ENCODE results near the gene SLC7A8.

Gene SLC7A8

GRCh38 chr14:23162005-23162404 lies 21.5 kb downstream of the SLC7A8 start:
- no peak for DNase-seq (ENCODE audit: low spot score)
- in situ Hi-C loops (cut with MboI; ENCODE audit: low sequenced_read_pairs, unreplicated experiment) = no loop called here
- TF ChIP-seq CTCF (IDR thresholded peaks at IDR 0.05; ENCODE audit: borderline replicate concordance, control extremely low read depth, extremely low read depth, insufficient read depth, missing control alignments) = no peak

DNA sequence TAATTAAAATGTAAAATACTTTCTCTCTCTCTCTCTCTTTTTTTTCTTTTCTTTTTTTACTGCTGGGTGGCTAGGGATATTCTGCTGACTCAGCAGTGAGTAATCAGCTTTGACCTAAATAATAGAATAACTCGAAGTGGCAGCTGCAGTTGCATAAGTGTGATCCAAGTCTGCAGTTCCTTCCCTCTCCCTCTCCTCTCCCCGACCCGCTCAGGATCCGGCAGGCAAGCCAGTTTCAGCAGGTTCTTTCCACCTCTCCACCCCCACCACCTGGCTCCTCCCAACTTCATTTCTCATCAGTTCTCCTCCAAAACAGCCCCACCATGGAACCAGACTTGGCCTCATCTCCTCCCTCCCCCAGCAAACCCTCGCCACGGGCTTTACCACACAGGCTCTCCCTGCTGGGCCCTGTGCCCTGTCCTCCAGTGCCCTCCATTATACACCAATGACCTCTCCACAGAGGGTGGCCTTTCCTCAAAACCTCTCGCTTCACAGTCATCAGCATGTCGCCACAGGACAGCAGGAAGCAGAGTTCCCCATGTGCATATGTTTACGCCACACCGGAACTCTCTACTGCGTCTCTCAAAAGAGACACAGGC lies 22.4 kb downstream of the SLC7A8 start:
- in situ Hi-C loops (cut with MboI; ENCODE audit: low sequenced_read_pairs, unreplicated experiment) = no loop called here
- DNase-seq (ENCODE audit: low spot score) = no peak
- no peak for TF ChIP-seq CTCF (IDR thresholded peaks at IDR 0.05; ENCODE audit: borderline replicate concordance, control extremely low read depth, extremely low read depth, insufficient read depth, missing control alignments)

DNA sequence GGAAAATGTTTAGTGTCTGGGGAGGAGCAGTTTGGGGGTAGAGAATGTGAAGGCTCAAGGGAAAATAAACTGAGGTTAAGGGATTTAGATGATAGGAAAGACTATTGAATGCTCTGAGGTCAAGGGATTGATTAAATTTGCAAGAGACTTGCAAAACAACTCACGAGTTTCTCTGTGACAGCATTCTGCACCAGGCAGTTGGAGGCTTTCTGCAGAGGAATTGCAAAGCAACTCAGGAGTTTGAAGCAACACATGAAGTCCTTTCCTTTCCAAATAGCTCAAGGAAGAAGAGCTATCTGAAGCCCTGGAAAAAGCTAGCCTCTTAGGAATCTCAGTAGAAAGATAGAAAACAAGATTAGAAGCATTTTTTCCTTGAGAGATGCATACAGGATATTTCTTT lies 23.9 kb downstream of the SLC7A8 start:
- no peak for DNase-seq (ENCODE audit: low spot score)
- in situ Hi-C loops (cut with MboI; ENCODE audit: low sequenced_read_pairs, unreplicated experiment) = no loop called here
- TF ChIP-seq CTCF (IDR thresholded peaks at IDR 0.05; ENCODE audit: borderline replicate concordance, control extremely low read depth, extremely low read depth, insufficient read depth, missing control alignments) = no peak

DNA sequence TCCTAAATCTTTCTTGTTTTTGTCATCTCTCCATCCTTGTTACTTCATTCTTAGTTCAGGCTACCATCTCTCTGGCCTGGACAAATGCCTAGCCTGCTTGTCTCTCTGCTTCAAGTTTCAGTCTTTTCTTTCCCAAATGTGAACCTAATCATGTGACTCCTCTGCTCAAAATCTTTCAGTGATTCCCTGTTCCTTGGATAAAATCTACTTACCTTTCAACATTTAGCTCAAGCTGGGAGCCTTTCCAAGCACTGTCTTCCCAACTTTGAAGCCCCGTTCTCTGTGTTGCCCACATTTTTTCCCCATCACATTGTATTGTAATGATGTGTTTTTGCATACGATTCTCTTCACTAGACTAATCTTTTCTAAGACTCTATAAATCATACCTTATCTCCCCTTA lies 24.7 kb downstream of the SLC7A8 start:
- in situ Hi-C loops (cut with MboI; ENCODE audit: low sequenced_read_pairs, unreplicated experiment) = no loop called here
- no peak for DNase-seq (ENCODE audit: low spot score)
- TF ChIP-seq CTCF (IDR thresholded peaks at IDR 0.05; ENCODE audit: borderline replicate concordance, control extremely low read depth, extremely low read depth, insufficient read depth, missing control alignments) = no peak

DNA sequence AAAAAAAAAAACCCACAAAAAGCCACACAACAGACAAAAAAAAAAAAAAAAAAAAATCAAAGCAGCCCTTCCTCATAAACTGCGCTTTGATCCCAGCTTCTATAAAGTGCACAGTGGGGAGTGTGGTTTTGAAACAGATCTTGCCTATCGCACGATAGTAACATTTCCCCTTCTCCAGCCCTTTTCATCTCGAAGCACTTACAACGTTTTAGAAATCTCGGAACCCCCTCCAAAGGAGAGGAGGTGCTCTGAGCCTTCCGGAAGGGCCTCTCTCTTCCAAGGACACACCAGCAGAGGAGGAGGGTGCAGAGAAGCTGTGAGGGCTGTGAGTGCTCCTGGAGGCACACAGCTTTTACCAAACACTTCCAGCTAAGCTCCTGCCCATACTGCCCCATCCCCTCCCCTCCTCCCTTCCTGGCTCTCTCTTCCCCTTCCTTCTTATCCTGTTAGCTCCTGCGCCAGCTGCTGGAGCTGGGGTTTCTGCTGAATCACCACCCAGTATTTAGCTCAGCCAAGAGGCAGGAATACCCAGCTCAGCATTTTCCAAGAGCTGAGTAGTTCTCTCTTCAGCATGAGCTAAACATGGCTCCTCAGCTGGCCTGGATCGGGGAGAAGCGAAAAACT lies 28.4 kb downstream of the SLC7A8 start:
- no peak for TF ChIP-seq CTCF (IDR thresholded peaks at IDR 0.05; ENCODE audit: borderline replicate concordance, control extremely low read depth, extremely low read depth, insufficient read depth, missing control alignments)
- no peak for DNase-seq (ENCODE audit: low spot score)
- in situ Hi-C loops (cut with MboI; ENCODE audit: low sequenced_read_pairs, unreplicated experiment) = no loop called here

- in situ Hi-C loops (cut with MboI; ENCODE audit: low sequenced_read_pairs, unreplicated experiment) = no loop called here
- no peak for DNase-seq (ENCODE audit: low spot score)
- no peak for TF ChIP-seq CTCF (IDR thresholded peaks at IDR 0.05; ENCODE audit: borderline replicate concordance, control extremely low read depth, extremely low read depth, insufficient read depth, missing control alignments)
Observed at GRCh38 chr14:23153851-23154796, 29.3 kb downstream of the SLC7A8 start.

Measured in GM13976 (cell line).